Fibroblast of the conjunctiva (primary cell): Measurements from ENCODE around the gene DNM3.

Experiments used
- DNase-seq: peaks from one replicate; pipeline ENCODE4 v3.0.0-alpha.2; 2010; ENCODE audit warnings: low read depth

Gene DNM3

DNA sequence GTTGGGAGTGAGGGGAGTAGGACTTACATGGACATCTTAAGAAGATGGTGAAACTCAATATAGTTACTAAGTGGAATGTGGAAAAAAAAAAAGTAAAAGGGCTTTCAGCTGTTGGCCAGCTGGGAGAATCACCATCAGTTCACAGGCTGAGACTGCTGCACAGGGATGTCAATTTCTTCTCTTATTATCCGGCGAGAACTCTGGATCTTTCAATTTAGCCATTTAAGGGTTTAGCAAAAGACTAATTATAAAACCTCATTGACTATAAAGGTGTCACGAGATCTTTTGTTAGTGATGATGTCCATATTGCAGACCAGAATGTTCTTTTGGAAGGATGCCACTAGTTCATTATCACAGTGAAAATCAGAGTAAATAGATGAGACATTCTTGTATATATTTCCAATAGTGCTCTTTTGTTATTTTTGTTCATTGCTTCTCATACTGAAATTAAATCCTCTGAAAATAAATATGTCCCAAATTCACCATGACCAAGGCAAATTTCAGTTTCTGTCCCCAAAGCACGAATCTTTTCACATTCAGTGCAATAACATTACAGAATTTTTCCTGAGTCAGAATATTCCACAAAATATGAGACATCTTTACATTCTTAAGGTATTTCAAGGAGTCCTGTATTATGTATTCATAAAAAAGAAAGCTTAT is 266.1 kb downstream of the DNM3 start:
- DNase-seq = peak; percentile 2

- DNase-seq = no peak
These were observed 267.0 kb downstream of the DNM3 start for GRCh38 chr1:172108161-172108893.

- peak; percentile 9 for DNase-seq
These were observed 268.1 kb downstream of the DNM3 start for GRCh38 chr1:172109359-172109758.

- no peak for DNase-seq
These were observed 271.3 kb downstream of the DNM3 start for GRCh38 chr1:172112576-172112975.

DNA sequence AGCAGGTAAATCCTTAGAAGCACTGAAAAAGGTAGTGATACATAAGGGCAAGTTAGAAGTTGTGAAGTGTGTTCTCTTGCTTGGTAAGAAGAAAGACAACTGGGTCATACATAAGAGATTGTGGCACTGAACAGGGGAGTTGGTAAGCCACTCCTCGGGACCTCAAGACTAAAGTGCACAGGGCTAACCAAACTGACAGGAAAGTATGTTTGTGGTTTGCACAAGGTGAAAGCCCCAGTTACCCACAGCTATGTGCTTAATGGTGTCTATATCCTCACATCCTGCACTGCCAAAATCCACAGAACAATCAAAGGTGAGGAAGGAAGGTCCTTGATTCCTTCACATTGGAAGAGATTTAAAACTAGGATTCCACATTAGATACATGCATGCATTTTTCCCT is 276.5 kb downstream of the DNM3 start:
- DNase-seq = no peak

DNA sequence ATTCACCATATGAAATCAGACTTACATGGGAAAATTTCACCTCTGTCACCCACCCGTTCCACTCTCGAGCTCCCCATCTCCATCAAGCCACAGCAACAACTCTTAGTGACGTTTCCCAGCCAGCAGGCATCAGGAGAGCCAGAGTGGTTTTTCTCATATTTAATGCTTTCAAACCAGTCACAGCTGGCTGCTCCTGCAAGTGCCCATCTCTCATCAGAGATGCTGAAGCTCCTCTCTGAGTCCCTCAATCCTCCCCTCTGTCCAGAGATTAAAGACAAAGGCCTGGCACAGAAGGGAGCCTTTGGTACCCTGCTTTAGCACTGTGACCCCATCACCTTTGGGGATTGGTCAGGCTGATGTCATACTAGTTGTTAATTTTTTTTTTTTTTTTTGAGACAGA is 277.3 kb downstream of the DNM3 start:
- no peak for DNase-seq

DNA sequence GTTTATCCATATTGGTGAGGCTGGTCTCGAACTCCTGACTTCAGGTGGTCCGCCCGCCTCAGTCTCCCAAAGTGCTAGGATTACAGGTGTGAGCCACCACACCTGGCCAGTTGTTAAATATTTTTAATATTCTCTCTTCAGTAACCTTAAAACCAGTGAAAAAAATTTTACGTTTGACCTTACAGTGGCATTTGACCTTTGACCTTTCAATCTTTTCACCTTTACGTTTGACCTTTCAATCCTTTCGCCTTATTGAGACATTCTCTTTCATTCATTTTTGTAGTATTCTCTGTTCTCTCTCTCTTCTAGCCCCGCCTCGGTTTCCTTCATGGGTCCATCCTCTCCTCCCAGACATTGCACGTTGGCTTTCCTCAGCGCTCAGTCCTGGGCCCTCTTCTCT is 277.9 kb downstream of the DNM3 start:
- DNase-seq = no peak

DNA sequence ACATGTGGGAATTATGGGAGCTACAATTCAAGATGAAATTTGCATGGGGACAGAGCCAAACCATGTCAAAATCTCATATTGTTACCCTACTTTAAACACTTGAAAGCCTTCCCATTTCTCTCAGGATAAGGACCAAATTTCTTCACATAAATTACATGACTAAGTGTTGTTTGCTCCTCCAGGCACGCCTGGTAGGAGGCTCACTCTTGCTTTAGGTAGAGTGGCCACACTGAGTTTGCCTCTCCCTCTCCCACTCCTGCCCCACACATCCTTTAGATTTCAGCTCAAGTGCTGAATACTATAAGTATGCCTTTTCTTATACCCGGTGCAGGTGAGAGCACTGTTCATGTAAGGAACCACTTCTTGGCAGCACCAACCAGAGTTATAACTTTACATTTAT is 279.1 kb downstream of the DNM3 start:
- DNase-seq = no peak

- no peak for DNase-seq
These were observed 279.9 kb downstream of the DNM3 start for GRCh38 chr1:172121081-172121717.

DNA sequence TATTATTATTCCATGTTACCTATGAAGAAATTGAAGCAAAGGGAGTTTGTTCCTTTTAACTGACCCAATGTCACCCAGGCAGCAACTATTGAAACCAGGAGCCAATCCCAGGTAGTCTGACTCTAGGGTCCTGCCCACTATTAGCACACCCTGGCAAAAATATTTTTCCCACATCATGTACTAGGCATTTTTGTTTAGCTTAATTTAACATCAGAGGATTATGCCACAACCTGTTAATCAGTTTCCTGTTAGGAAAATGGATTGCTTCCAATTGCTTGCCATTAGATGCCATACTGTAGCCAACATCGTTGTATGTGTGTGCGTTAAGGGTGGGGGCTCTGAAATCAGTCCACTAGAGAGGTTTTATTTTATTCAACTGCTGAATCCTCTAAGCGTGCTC is 281.1 kb downstream of the DNM3 start:
- DNase-seq = no peak

DNA sequence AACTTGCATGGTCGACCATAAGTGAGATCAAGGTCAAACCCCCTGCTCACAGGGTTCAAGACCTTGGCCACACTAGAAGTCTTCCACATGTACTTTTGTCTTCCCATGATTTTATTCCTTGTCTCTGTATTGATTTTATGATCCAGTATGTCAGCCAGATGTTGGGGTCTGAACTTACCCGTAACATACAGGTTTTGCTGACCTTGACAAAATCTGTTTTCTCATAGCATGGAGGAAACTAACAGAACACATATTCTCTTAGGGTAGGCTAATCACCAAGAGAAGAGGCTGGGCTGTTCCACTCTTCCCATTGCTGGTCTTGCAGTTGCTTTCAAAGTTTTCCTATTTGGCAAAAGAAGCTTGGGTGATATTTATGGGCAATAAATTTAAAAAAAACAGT is 284.0 kb downstream of the DNM3 start:
- no peak for DNase-seq

DNA sequence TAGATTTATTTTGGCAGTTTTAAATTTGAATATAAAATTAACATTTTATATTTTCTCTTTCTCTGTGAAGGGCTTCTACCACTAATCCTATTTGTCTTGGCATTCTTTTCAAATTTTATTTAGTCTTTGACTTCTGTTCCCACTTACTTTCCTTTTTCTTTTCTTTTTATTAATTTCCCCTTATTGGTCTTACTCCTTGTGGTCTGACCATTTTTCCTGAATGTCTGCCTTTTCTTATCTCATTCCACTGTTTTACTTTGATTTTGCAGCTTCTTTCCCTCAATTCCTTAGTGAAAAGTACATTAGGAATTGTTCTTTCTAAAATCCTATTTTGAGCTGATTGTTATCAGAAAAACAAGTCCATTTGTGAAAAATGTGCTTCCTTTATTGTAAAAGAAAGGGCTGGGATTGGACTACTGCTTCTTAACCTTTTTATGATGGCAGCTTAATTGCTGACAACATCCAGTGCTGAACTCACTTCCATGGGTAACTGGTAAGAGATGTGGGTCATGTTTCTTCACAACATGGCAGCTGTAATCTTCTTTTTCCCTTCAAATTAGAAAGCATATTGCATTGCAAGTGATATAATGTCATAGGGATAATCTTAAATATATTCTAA is 284.6 kb downstream of the DNM3 start:
- DNase-seq = no peak

GRCh38 chr1:172132836-172133235 is 291.5 kb downstream of the DNM3 start:
- DNase-seq = no peak

- no peak for DNase-seq
These were observed 292.9 kb downstream of the DNM3 start for GRCh38 chr1:172134087-172134731.

- DNase-seq = no peak
These were observed 293.9 kb downstream of the DNM3 start for GRCh38 chr1:172135076-172135672.

GRCh38 chr1:172135978-172136610 is 294.8 kb downstream of the DNM3 start:
- DNase-seq = peak; percentile 68

DNA sequence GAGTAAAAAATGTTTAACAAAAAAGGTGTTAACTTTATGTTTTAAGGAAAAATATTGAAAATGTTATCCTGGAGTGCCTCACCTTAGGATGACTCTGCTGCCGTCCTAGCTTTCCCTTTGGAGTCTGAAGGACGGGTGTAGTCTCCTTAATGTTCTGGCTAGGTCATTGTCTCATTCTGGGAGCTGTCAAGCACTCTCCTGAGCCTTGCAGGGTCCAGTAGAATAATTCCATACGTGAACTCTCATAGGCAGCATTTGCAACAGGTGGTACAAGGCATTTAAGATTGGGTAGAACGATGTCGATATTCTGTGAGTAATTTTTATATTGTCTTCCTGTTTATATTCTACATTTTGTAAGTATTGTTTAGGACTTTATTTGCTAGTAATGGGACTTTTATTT is 295.6 kb downstream of the DNM3 start:
- DNase-seq = no peak

DNA sequence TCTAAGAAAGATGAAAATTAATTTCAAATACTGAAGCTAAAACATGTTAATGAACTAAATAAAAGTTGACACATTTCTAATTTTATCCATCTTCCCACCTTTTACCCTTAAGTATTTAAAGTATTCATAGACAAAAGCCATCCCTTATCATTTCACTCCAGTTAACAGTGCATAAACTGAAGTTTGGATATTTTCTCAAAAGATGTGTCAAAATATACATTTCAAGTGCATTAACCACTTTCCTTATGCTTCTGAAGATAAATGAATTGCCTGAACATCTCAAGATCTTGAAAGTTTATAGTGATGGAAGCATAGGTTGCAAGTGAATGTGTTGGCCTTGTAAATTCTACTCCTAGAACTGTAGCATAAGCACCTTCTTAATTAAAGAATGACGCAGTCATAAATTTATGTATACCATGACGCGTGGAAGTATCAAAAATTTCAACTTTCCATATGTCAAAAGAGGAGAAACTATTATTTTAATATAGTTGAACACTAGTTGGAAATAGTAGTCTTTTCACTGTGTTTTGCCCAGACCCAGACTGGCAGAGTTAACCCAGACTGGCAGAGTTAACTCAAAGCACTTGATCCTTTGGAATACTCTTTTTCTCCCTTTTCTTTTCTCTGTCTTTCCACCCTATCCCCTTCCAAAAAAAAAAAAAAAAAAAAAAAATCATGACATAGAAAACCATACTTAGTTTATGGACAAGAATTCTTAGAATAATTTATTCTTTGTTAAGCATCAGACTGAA is 296.6 kb downstream of the DNM3 start:
- no peak for DNase-seq

DNA sequence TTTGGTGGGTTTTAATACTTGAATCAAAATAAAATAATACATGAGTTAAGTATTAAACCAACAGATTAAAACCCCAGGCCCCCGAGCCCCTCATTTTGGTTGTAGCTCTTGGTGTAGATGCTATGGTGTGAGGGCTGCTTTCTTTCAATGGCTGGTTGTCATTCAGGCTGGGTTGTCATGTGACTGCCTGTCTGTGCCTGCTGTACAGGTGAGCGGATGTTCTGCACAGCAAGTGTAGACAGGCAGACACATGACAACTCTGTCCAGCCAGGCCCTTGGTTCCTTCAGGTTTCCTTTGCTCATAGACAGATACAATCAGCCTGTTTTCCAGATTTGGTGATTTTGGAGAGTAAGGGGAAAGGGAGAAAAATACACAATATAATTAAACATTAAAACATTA is 297.3 kb downstream of the DNM3 start:
- no peak for DNase-seq

DNA sequence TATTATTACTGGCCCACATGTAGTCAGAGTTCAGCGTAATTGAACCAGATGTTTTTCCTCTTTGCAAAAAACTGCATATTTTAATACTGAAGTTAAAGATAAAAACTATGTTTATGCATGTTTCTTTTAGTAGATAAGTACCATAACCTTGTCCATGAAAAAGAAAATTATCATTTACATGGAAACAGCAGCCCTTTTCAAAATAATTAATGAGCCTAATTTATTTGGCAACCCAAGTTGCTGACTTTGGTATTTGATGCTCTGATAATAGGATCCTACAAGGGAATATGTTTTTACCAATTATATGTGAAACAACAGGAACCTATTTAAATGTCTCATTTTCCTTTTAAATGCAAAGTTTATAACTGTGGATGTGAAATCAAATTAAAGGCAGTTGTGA is 297.9 kb downstream of the DNM3 start:
- no peak for DNase-seq

- no peak for DNase-seq
These were observed 298.8 kb downstream of the DNM3 start for GRCh38 chr1:172140072-172140471.
